MM.1S (cell line): ENCODE data around the gene TMUB2.

Experiments used
- EZH2 ChIP-seq: fragments of 300-600 bp; sonication (generic); optimal IDR thresholded peaks from 2 replicates; pipeline ENCODE3; 2017; ENCODE audit warnings: low read depth, mild to moderate bottlenecking, antibody characterized with exemption, low read length, mixed read lengths
- TF ChIP-seq, protein P1 (sequence below): fragments of 300-600 bp; sonication (generic); IDR thresholded peaks from 2 replicates; pipeline ENCODE4 v1.5.1; 2016; ENCODE audit warnings: antibody characterized with exemption, low read length, mixed read lengths

- TF ChIP-seq, protein P1, sequence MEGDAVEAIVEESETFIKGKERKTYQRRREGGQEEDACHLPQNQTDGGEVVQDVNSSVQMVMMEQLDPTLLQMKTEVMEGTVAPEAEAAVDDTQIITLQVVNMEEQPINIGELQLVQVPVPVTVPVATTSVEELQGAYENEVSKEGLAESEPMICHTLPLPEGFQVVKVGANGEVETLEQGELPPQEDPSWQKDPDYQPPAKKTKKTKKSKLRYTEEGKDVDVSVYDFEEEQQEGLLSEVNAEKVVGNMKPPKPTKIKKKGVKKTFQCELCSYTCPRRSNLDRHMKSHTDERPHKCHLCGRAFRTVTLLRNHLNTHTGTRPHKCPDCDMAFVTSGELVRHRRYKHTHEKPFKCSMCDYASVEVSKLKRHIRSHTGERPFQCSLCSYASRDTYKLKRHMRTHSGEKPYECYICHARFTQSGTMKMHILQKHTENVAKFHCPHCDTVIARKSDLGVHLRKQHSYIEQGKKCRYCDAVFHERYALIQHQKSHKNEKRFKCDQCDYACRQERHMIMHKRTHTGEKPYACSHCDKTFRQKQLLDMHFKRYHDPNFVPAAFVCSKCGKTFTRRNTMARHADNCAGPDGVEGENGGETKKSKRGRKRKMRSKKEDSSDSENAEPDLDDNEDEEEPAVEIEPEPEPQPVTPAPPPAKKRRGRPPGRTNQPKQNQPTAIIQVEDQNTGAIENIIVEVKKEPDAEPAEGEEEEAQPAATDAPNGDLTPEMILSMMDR: no peak
- TF ChIP-seq EZH2: no peak
Measured at GRCh38 chr17:44176671-44177501, 9.9 kb upstream of the TMUB2 start.
